B cell (primary cell): ENCODE results near the gene PCDHA8. TPM values are rescaled to one million over a fixed set of nuclear protein-coding genes. Genes with fewer than 3 reads are reported as not detected.

Source experiments
- ATAC-seq: fragments of 200-7000 bp; cut with Tn5 transposase; one replicate; pipeline ENCODE4 v1.10.0; 2021; ENCODE audit warnings: low read depth, mild to moderate bottlenecking, moderate number of reproducible peaks, moderate library complexity
- CTCF ChIA-PET: fragments of 350-600 bp; sonication (Branson Sonifier 250); formaldehyde crosslinking; loops from one replicate; lab custom pipeline; 2021; ENCODE audit warnings: antibody characterized with exemption, inconsistent platforms; lab: Charles Lee
- POLR2A ChIA-PET: fragments of 350-600 bp; sonication (Branson Sonifier 250); formaldehyde crosslinking; loops from one replicate; lab custom pipeline; 2021; ENCODE audit warnings: antibody characterized with exemption; lab: Charles Lee
- DNase-seq: peaks from one replicate; pipeline ENCODE4 v3.0.0; 2013
- H2AFZ ChIP-seq: 2 replicates; pipeline ENCODE4 v1.6.1; 2012; ENCODE audit warnings: mild to moderate bottlenecking, low read depth, low read length; ENCODE audit not compliant: insufficient read depth, poor library complexity, severe bottlenecking
- H3K27ac ChIP-seq, 2 donors: 1 replicate in 1 of 2; 2 replicates in 1 of 2; pipeline ENCODE4 v1.5.1; 2012 to 2013; ENCODE audit warnings: low read length in 2 of 2, mild to moderate bottlenecking in 2 of 2, moderate library complexity in 1 of 2
- H3K27me3 ChIP-seq, 4 experiments: fragments of 200-600 bp in 1 of 4; sonication (generic) in 1 of 4; replicated peaks in 1 of 4; 1 replicate in 2 of 4; 2 replicates in 2 of 4; pipeline versions ENCODE4 v1.6.1 to v1.7.0; 2013 to 2016; ENCODE audit warnings: low read length in 3 of 4, mild to moderate bottlenecking in 2 of 4, mixed read lengths in 1 of 4, moderate library complexity in 1 of 4; ENCODE audit not compliant: insufficient read depth in 4 of 4, control insufficient read depth in 3 of 4; ENCODE audit errors: control extremely low read depth in 1 of 4
- H3K36me3 ChIP-seq, 2 experiments: replicated peaks in 1 of 2; 1 replicate in 1 of 2; 2 replicates in 1 of 2; pipeline versions ENCODE4 v1.6.1 to v1.7.1; 2013; ENCODE audit warnings: low read length in 1 of 2; ENCODE audit not compliant: insufficient read depth in 2 of 2, control insufficient read depth in 1 of 2; ENCODE audit errors: control extremely low read depth in 1 of 2, extremely low read depth in 1 of 2
- H3K4me1 ChIP-seq, 2 donors: fragments of 200-600 bp in 1 of 2; sonication (generic) in 1 of 2; 1 replicate in 1 of 2; 2 replicates in 1 of 2; pipeline versions ENCODE4 v1.5.1 to v1.6.1; 2013 to 2017; ENCODE audit warnings: low read length in 2 of 2; ENCODE audit not compliant: control insufficient read depth in 2 of 2, insufficient read depth in 2 of 2
- H3K4me2 ChIP-seq: replicated peaks from 2 replicates; pipeline ENCODE3; 2012; ENCODE audit warnings: mild to moderate bottlenecking, low read depth, low read length; ENCODE audit not compliant: poor library complexity, severe bottlenecking
- H3K4me3 ChIP-seq, 5 experiments: fragments of 200-600 bp in 1 of 5; sonication (generic) in 1 of 5; 1 replicate in 3 of 5; 2 replicates in 2 of 5; pipeline versions ENCODE4 v1.5.1 to v1.7.0; 2011 to 2016; ENCODE audit warnings: low read length in 4 of 5, mild to moderate bottlenecking in 4 of 5, low read depth in 2 of 5, control low read depth in 1 of 5, moderate library complexity in 1 of 5; ENCODE audit not compliant: insufficient read depth in 1 of 5; ENCODE audit errors: control extremely low read depth in 1 of 5, extremely low read depth in 1 of 5
- H3K79me2 ChIP-seq: fragments of 200-600 bp; sonication (generic); one replicate; pipeline ENCODE4 v1.6.0; 2016; ENCODE audit warnings: low read length; ENCODE audit not compliant: control insufficient read depth, insufficient read depth
- H3K9ac ChIP-seq: fragments of 200-600 bp; sonication (generic); 2 replicates; pipeline ENCODE4 v1.6.1; 2017; ENCODE audit warnings: mild to moderate bottlenecking, low read length, moderate library complexity
- H3K9me3 ChIP-seq, 3 donors: one replicate each; pipeline versions ENCODE4 v1.6.1 to v1.7.1; 2013; ENCODE audit warnings: low read length in 2 of 3; ENCODE audit not compliant: control insufficient read depth in 2 of 3, insufficient read depth in 1 of 3; ENCODE audit errors: control extremely low read depth in 1 of 3
- H4K20me1 ChIP-seq: 2 replicates; pipeline ENCODE4 v1.6.0; 2012; ENCODE audit warnings: mild to moderate bottlenecking, low read length; ENCODE audit not compliant: insufficient read depth, control insufficient read depth, poor library complexity, severe bottlenecking
- H3K27ac Mint-ChIP-seq: one replicate; pipeline ENCODE4 v1.8.0; 2021; ENCODE audit warnings: mixed read lengths
- H3K27me3 Mint-ChIP-seq: one replicate; pipeline ENCODE4 v1.8.0; 2021; ENCODE audit warnings: mixed read lengths
- H3K4me1 Mint-ChIP-seq: one replicate; pipeline ENCODE4 v1.8.0; 2021; ENCODE audit warnings: mixed read lengths
- H3K4me3 Mint-ChIP-seq: one replicate; pipeline ENCODE4 v1.8.0; 2021; ENCODE audit warnings: mixed read lengths
- H3K9me3 Mint-ChIP-seq: one replicate; pipeline ENCODE4 v1.8.0; 2022; ENCODE audit warnings: mixed read lengths; ENCODE audit not compliant: insufficient read depth
- EZH2 ChIP-seq: IDR thresholded peaks from 2 replicates; pipeline ENCODE4 v1.6.1; 2012; ENCODE audit warnings: borderline replicate concordance, low read depth, mild to moderate bottlenecking, moderate library complexity, low read length; ENCODE audit not compliant: insufficient read depth, poor library complexity, severe bottlenecking
- WGBS: methylation state at CpG from one replicate; pipeline ENCODE4 v1.1.5; 2013; ENCODE audit warnings: missing lambda C conversion rate; ENCODE audit not compliant: insufficient coverage; 5-methylcytosine and 5-hydroxymethylcytosine counted together
- intact Hi-C: fragments of 100-400 bp; cut with micrococcal nuclease; formaldehyde crosslinking; loops from one replicate; pipeline ENCODE4 v1.10.0; 2022
- polyA plus RNA-seq: library from polyadenylated mRNA; depleted of rRNA; stranded (reverse); fragments of >200 nt; gene quantifications from 2 replicates; pipeline ENCODE4 v1.2.3, GENCODE V29; 2012
- total RNA-seq, 2 donors: library from RNA; stranded (reverse); fragments of 120-200 nt in 1 of 2; gene quantifications; 1 replicate in 1 of 2; 2 replicates in 1 of 2; pipeline versions ENCODE4 v1.2.3 to v1.2.4, GENCODE V29; 2013 to 2022
- TF ChIP-seq, protein P1 (sequence below): fragments of 200-600 bp; IDR thresholded peaks from one replicate; pipeline ENCODE4 v1.8.0; 2022; ENCODE audit warnings: antibody characterized with exemption, mild to moderate bottlenecking

PCDHA8 gene
- total and polyA plus RNA-seq, 2 donors (not counting 1 experiment from before 2014, with no cell fraction given), result not detected

DNA sequence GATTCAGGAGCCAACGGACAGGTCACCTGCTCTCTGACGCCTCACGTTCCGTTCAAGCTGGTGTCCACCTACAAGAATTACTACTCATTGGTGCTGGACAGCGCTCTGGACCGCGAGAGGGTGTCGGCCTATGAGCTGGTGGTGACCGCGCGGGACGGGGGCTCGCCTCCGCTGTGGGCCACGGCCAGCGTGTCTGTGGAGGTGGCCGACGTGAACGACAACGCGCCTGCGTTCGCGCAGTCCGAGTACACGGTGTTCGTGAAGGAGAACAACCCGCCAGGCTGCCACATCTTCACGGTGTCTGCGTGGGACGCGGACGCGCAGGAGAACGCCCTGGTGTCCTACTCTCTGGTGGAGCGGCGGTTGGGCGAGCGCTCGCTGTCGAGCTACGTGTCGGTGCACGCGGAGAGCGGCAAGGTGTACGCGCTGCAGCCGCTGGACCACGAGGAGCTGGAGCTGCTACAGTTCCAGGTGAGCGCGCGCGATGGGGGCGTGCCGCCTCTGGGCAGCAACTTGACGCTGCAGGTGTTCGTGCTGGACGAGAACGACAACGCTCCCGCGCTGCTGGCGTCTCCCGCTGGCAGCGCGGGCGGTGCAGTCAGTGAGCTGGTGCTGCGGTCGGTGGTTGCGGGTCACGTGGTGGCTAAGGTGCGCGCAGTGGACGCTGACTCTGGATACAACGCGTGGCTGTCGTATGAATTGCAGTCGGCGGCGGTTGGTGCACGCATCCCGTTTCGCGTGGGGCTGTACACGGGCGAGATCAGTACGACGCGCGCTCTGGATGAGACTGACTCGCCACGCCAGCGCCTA lies 16.4 kb downstream of the PCDHA8 start:
- H3K27ac Mint-ChIP-seq, result no peak overlapping the region
- TF ChIP-seq EZH2, result no peak
- TF ChIP-seq, protein P1, sequence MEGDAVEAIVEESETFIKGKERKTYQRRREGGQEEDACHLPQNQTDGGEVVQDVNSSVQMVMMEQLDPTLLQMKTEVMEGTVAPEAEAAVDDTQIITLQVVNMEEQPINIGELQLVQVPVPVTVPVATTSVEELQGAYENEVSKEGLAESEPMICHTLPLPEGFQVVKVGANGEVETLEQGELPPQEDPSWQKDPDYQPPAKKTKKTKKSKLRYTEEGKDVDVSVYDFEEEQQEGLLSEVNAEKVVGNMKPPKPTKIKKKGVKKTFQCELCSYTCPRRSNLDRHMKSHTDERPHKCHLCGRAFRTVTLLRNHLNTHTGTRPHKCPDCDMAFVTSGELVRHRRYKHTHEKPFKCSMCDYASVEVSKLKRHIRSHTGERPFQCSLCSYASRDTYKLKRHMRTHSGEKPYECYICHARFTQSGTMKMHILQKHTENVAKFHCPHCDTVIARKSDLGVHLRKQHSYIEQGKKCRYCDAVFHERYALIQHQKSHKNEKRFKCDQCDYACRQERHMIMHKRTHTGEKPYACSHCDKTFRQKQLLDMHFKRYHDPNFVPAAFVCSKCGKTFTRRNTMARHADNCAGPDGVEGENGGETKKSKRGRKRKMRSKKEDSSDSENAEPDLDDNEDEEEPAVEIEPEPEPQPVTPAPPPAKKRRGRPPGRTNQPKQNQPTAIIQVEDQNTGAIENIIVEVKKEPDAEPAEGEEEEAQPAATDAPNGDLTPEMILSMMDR, result no peak
- Histone ChIP-seq H3K4me1 (no peaks in the 10 kb centered on the region), H4K20me1 (no peaks in the 10 kb centered on the region), H3K4me2 (no peak overlapping the region), H2AFZ (no peak overlapping the region), H3K79me2 (no peaks in the 10 kb centered on the region), H3K27me3 (peaks cover 0 to 12% (median 5%) of the 10 kb centered on the region in 4 experiments), H3K4me3 (no peak overlapping the region), H3K27ac (no peak overlapping the region), H3K9me3 (peaks cover 1 to 37% (median 9%) of the 10 kb centered on the region in 3 donors), H3K9ac (no peak overlapping the region), H3K36me3 (no peaks in the 10 kb centered on the region)
- ChIA-PET CTCF (no interaction called here), POLR2A (no interaction called here)
- H3K9me3 Mint-ChIP-seq, result no peaks in the 10 kb centered on the region
- ATAC-seq (no peak), DNase-seq (no peak)
- H3K4me1 Mint-ChIP-seq, result no peaks in the 10 kb centered on the region
- H3K27me3 Mint-ChIP-seq, result peaks cover 8% of the 10 kb centered on the region
- intact Hi-C loops, result no loop called here
- no peak overlapping the region for H3K4me3 Mint-ChIP-seq
- 64% methylated on average over 94 of the region's 94 CpGs for WGBS

DNA sequence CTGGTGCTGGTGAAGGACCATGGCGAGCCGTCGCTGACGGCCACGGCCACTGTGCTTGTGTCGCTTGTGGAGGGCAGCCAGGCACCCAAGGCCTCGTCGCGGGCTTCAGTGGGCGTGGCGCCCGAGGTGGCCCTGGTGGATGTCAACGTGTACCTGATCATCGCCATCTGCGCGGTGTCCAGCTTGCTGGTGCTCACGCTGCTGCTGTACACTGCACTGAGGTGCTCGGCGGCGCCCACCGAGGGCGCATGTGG lies 16.9 kb downstream of the PCDHA8 start:
- DNase-seq (no peak), ATAC-seq (no peak)
- TF ChIP-seq EZH2, result no peak
- TF ChIP-seq, protein P1, result no peak
- Mint-ChIP-seq H3K27ac (no peak overlapping the region), H3K9me3 (no peaks in the 10 kb centered on the region), H3K4me3 (no peak overlapping the region), H3K4me1 (no peaks in the 10 kb centered on the region), H3K27me3 (peaks cover 8% of the 10 kb centered on the region)
- H2AFZ ChIP-seq, result no peak overlapping the region
- H3K79me2 ChIP-seq, result no peaks in the 10 kb centered on the region
- ChIA-PET POLR2A (no interaction called here), CTCF (no interaction called here)
- H3K9me3 ChIP-seq, result peaks cover 1 to 42% (median 9%) of the 10 kb centered on the region in 3 donors
- no peak overlapping the region for H3K27ac ChIP-seq
- no peaks in the 10 kb centered on the region for H3K36me3 ChIP-seq
- no peaks in the 10 kb centered on the region for H4K20me1 ChIP-seq
- no peak overlapping the region for H3K4me3 ChIP-seq
- intact Hi-C loops, result no loop called here
- peaks cover 0 to 11% (median 4%) of the 10 kb centered on the region in 4 experiments for H3K27me3 ChIP-seq
- no peaks in the 10 kb centered on the region for H3K4me1 ChIP-seq
- no peak overlapping the region for H3K9ac ChIP-seq
- H3K4me2 ChIP-seq, result no peak overlapping the region
- 67% methylated on average over 22 of the region's 22 CpGs for WGBS
